K562 (cell line): Measurements from ENCODE around the gene ZER1. TPM values are rescaled to one million over a fixed set of nuclear protein-coding genes. Genes with fewer than 3 reads are reported as not detected.

ENCODE experiments used
- CBX5 ChIP-seq: IDR thresholded peaks from 2 replicates; pipeline ENCODE4 v1.6.1; 2014; ENCODE audit warnings: low read depth, borderline replicate concordance
- CTBP1 ChIP-seq: fragments of 450-650 bp; IDR thresholded peaks from 2 replicates; pipeline ENCODE4 v1.6.1; 2016; ENCODE audit warnings: borderline replicate concordance
- ETS2 ChIP-seq: IDR thresholded peaks from 2 replicates; pipeline ENCODE4 v1.6.1; 2016; ENCODE audit warnings: borderline replicate concordance, missing genetic modification characterization, mild to moderate bottlenecking, moderate library complexity, missing compliant biosample characterization; ENCODE audit not compliant: poor library complexity, severe bottlenecking
- FOXA1 ChIP-seq: fragments of 450-650 bp; IDR thresholded peaks from 2 replicates; pipeline ENCODE4 v1.6.1; 2016; ENCODE audit warnings: mild to moderate bottlenecking, borderline replicate concordance
- KAT2B ChIP-seq: IDR thresholded peaks from one replicate; pipeline ENCODE4 v1.6.1; 2012; ENCODE audit warnings: low read depth, mild to moderate bottlenecking, control low read depth, inconsistent platforms, low read length, moderate library complexity
- LARP7 ChIP-seq: fragments of 450-650 bp; IDR thresholded peaks from 2 replicates; pipeline ENCODE4 v1.6.1; 2016
- NCOA6 ChIP-seq: fragments of 450-650 bp; IDR thresholded peaks from 2 replicates; pipeline ENCODE4 v1.6.1; 2017; ENCODE audit warnings: mild to moderate bottlenecking
- NCOR1 ChIP-seq: fragments of 450-650 bp; IDR thresholded peaks from 2 replicates; pipeline ENCODE4 v1.6.1; 2016; ENCODE audit warnings: mild to moderate bottlenecking, moderate library complexity
- NFXL1 ChIP-seq: fragments of 450-650 bp; formaldehyde crosslinking; IDR thresholded peaks from 2 replicates; pipeline ENCODE4 v1.4.0; 2021; ENCODE audit warnings: mild to moderate bottlenecking
- PRMT5 ChIP-seq: sonication (generic); formaldehyde crosslinking; IDR thresholded peaks from 2 replicates; pipeline ENCODE4 v1.5.0; 2020; ENCODE audit warnings: missing genetic modification reagents
- SAFB2 ChIP-seq: fragments of 200-400 bp; formaldehyde crosslinking; IDR thresholded peaks from 2 replicates; pipeline ENCODE4 v1.6.1; 2018; ENCODE audit warnings: borderline replicate concordance, low read length, low read depth, moderate library complexity; ENCODE audit not compliant: severe bottlenecking
- SP1 ChIP-seq: sonication (generic); formaldehyde crosslinking; IDR thresholded peaks from 2 replicates; pipeline ENCODE4 v1.8.1; 2022; ENCODE audit warnings: mild to moderate bottlenecking, missing genetic modification reagents
- SREBF1 ChIP-seq: fragments of 150-350 bp; IDR thresholded peaks from 2 replicates; pipeline ENCODE4 v1.6.1; 2014; ENCODE audit warnings: antibody characterized with exemption, low read depth, low read length, borderline replicate concordance
- TCF7L2 ChIP-seq: fragments of 150-350 bp; IDR thresholded peaks from 2 replicates; pipeline ENCODE4 v1.6.1; 2016; ENCODE audit warnings: low read depth, mild to moderate bottlenecking, low read length, moderate library complexity
- TRIM24 ChIP-seq, 2 experiments: fragments of 450-650 bp; IDR thresholded peaks; 2 replicates each; pipeline ENCODE4 v1.6.1; 2016
- XRCC3 ChIP-seq: fragments of 450-650 bp; IDR thresholded peaks from 2 replicates; pipeline ENCODE4 v1.6.1; 2017; ENCODE audit warnings: mild to moderate bottlenecking, moderate library complexity
- ZEB2 ChIP-seq: fragments of 450-650 bp; IDR thresholded peaks from 2 replicates; pipeline ENCODE4 v1.6.1; 2016
- ZNF263 ChIP-seq: sonication (generic); formaldehyde crosslinking; IDR thresholded peaks from 2 replicates; pipeline ENCODE4 v1.8.0; 2022; ENCODE audit warnings: mild to moderate bottlenecking, missing genetic modification reagents, borderline replicate concordance
- ZNF764 ChIP-seq: fragments of 250-450 bp; sonication (Bioruptor Pico); IDR thresholded peaks from 2 replicates; pipeline ENCODE4 v1.4.0; 2020; ENCODE audit warnings: low read depth, mild to moderate bottlenecking, moderate library complexity
- ZNF766 ChIP-seq: fragments of 200-800 bp; sonication (Bioruptor generic); conservative IDR thresholded peaks from 2 replicates; pipeline ENCODE4 v1.6.1; 2016; ENCODE audit warnings: missing genetic modification characterization, missing compliant biosample characterization
- ZZZ3 ChIP-seq: fragments of 450-650 bp; IDR thresholded peaks from 2 replicates; pipeline ENCODE4 v1.6.1; 2016; ENCODE audit warnings: antibody characterized with exemption, mild to moderate bottlenecking, moderate library complexity
- polyA plus RNA-seq, 8 experiments: library from polyadenylated mRNA; depleted of rRNA in 4 of 8; stranded (reverse) in 5 of 8; unstranded in 3 of 8; fragments of >200 nt; fragmentation: Nextera tagmentation in 2 of 8; fragmentation: Illumina TruSeq in 1 of 8; extraction: Ambion mirVana in 2 of 8; extraction: Trizol in 1 of 8; gene quantifications; 2 replicates each; pipeline versions ENCODE4 v1.2.1 to v1.2.3, GENCODE V29; 2011 to 2014; ENCODE audit warnings: inconsistent platforms in 1 of 8, missing spikeins in 1 of 8
- total RNA-seq, 7 experiments: library from RNA; depleted of rRNA in 6 of 7; stranded (reverse); fragments of >200 nt in 6 of 7; fragmentation: Illumina TruSeq in 2 of 7; extraction: Trizol in 2 of 7; gene quantifications; 2 replicates each; pipeline versions ENCODE4 v1.2.1 to v1.2.3, GENCODE V29; 2011 to 2021; ENCODE audit warnings: low replicate concordance in 1 of 7
- TF ChIP-seq, protein P1 (sequence below), 3 experiments: IDR thresholded peaks in 2 of 3; conservative IDR thresholded peaks in 1 of 3; 2 replicates each; pipeline ENCODE4 v1.5.1; 2011 to 2012; ENCODE audit warnings: low read length in 3 of 3, mild to moderate bottlenecking in 3 of 3, control low read depth in 2 of 3, improper control_type of control experiment in 1 of 3, inconsistent platforms in 1 of 3, low read depth in 1 of 3, mixed read lengths in 1 of 3, moderate library complexity in 1 of 3; ENCODE audit not compliant: insufficient read depth in 2 of 3
- TF ChIP-seq, protein P2 (sequence below): fragments of 200-800 bp; sonication (Bioruptor generic); IDR thresholded peaks from 2 replicates; pipeline ENCODE4 v1.6.1; 2017; ENCODE audit warnings: missing genetic modification characterization, missing compliant biosample characterization
- TF ChIP-seq, protein P3 (sequence below): fragments of 450-650 bp; IDR thresholded peaks from 2 replicates; pipeline ENCODE4 v1.6.1; 2014; ENCODE audit warnings: low read depth, mild to moderate bottlenecking, moderate library complexity, borderline replicate concordance
- TF ChIP-seq, protein P4 (sequence below): fragments of 450-650 bp; formaldehyde crosslinking; IDR thresholded peaks from 2 replicates; pipeline ENCODE4 v1.4.0; 2020; ENCODE audit warnings: mild to moderate bottlenecking, moderate library complexity

Gene ZER1
- total and polyA plus RNA-seq, 9 of the 15 experiments (the other 6 are each of a cell fraction or from before 2014, with no cell fraction given) = 0.07 to 10.7 (median 6.2) TPM

DNA sequence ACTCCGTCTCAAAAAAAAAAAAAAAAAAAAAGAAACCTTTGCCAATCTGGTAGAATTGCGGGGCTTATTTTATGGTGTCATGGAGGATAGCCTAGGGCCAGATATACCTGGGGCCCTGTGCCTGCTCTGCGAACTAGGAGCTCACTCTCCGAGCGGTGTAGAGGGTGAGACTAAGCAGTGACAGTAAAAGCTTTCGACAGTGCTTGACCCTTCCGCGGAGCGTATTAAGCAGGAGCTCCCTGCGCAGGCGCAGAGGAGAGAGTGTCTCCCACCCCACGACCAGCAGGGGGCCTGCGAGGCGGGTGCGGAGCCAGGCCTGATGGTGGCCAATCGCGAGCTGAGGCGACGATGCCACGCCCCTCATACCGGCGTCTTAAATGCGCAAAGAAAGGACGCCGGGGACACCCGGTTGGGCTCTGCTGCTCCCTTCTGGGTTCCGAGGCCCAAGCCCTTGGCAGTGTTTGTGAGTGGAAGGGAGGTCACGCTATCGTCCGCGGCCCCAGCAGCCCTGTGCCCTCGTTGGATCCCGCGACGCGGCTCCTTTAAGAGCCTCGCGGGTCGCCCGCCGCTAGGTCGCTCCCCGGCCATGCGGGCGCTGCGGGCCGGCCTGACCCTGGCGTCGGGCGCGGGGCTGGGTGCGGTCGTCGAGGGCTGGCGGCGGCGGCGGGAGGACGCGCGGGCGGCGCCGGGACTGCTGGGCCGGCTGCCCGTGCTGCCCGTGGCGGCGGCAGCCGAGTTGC lies 46.5 kb upstream of the ZER1 start, which contains the start of gene ENDOG (continued):
- TF ChIP-seq FOXA1 (no peak), NCOR1 (no peak), ZZZ3 (no peak), TCF7L2 (no peak), ZNF263 (CRISPR knock-in tag) (no peak), NFXL1 (no peak), SP1 (CRISPR knock-in tag) (peak; percentile 95), CBX5 (no peak), ETS2 (tag) (no peak), ZNF764 (CRISPR knock-in tag) (no peak), TRIM24 (IDR thresholded peaks at IDR 0.05) (peak in 1 of 2 experiments; percentile 33; a peak in 1 of 4 replicates), CTBP1 (peak; percentile 88), SAFB2 (no peak), XRCC3 (no peak), NCOA6 (peak; percentile 35; the same call in 1 of the 2 replicates), ZNF766 (CRISPR knock-in tag) (no peak), ZEB2 (no peak), PRMT5 (CRISPR knock-in tag) (no peak), LARP7 (no peak), KAT2B (no peak), SREBF1 (no peak)
- TF ChIP-seq, protein P1, sequence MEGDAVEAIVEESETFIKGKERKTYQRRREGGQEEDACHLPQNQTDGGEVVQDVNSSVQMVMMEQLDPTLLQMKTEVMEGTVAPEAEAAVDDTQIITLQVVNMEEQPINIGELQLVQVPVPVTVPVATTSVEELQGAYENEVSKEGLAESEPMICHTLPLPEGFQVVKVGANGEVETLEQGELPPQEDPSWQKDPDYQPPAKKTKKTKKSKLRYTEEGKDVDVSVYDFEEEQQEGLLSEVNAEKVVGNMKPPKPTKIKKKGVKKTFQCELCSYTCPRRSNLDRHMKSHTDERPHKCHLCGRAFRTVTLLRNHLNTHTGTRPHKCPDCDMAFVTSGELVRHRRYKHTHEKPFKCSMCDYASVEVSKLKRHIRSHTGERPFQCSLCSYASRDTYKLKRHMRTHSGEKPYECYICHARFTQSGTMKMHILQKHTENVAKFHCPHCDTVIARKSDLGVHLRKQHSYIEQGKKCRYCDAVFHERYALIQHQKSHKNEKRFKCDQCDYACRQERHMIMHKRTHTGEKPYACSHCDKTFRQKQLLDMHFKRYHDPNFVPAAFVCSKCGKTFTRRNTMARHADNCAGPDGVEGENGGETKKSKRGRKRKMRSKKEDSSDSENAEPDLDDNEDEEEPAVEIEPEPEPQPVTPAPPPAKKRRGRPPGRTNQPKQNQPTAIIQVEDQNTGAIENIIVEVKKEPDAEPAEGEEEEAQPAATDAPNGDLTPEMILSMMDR (IDR thresholded peaks at IDR 0.05 in 2 of 3, conservative IDR thresholded peaks at IDR 0.05 in 1 of 3; ENCODE audit: insufficient read depth in 2 of 3, low read depth in 1 of 3, low read length in 3 of 3) = peak; percentile 89 to 98 (median 97)
- TF ChIP-seq, protein P2, sequence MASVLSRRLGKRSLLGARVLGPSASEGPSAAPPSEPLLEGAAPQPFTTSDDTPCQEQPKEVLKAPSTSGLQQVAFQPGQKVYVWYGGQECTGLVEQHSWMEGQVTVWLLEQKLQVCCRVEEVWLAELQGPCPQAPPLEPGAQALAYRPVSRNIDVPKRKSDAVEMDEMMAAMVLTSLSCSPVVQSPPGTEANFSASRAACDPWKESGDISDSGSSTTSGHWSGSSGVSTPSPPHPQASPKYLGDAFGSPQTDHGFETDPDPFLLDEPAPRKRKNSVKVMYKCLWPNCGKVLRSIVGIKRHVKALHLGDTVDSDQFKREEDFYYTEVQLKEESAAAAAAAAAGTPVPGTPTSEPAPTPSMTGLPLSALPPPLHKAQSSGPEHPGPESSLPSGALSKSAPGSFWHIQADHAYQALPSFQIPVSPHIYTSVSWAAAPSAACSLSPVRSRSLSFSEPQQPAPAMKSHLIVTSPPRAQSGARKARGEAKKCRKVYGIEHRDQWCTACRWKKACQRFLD (CRISPR knock-in tag) = no peak
- TF ChIP-seq, protein P3, sequence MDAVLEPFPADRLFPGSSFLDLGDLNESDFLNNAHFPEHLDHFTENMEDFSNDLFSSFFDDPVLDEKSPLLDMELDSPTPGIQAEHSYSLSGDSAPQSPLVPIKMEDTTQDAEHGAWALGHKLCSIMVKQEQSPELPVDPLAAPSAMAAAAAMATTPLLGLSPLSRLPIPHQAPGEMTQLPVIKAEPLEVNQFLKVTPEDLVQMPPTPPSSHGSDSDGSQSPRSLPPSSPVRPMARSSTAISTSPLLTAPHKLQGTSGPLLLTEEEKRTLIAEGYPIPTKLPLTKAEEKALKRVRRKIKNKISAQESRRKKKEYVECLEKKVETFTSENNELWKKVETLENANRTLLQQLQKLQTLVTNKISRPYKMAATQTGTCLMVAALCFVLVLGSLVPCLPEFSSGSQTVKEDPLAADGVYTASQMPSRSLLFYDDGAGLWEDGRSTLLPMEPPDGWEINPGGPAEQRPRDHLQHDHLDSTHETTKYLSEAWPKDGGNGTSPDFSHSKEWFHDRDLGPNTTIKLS = peak; percentile 48; the same call in 1 of the 2 replicates
- TF ChIP-seq, protein P4, sequence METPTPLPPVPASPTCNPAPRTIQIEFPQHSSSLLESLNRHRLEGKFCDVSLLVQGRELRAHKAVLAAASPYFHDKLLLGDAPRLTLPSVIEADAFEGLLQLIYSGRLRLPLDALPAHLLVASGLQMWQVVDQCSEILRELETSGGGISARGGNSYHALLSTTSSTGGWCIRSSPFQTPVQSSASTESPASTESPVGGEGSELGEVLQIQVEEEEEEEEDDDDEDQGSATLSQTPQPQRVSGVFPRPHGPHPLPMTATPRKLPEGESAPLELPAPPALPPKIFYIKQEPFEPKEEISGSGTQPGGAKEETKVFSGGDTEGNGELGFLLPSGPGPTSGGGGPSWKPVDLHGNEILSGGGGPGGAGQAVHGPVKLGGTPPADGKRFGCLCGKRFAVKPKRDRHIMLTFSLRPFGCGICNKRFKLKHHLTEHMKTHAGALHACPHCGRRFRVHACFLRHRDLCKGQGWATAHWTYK (CRISPR knock-in tag) = no peak
